GM12875 (cell line): ENCODE measurements around the gene CD81.

Source experiments
- H3K4me3 ChIP-seq: one replicate; pipeline ENCODE4 v1.5.1; 2011; ENCODE audit warnings: low read depth, low read length, control low read depth
- CTCF ChIP-seq: IDR thresholded peaks from 2 replicates; pipeline ENCODE4 v1.5.1; 2011; ENCODE audit warnings: low read depth, mild to moderate bottlenecking, control low read depth, inconsistent platforms, low read length, moderate library complexity, borderline replicate concordance; ENCODE audit not compliant: insufficient read depth

CD81 gene

GRCh38 chr11:2393111-2393868 lies 16.2 kb downstream of the CD81 start:
- no peak for TF ChIP-seq CTCF
- no peak overlapping the region for H3K4me3 ChIP-seq

- TF ChIP-seq CTCF = peak; percentile 18; the same call in 1 of the 2 replicates
- H3K4me3 ChIP-seq = no peak overlapping the region
These were observed 17.1 kb downstream of the CD81 start for GRCh38 chr11:2393941-2394817.

- H3K4me3 ChIP-seq = no peak overlapping the region
- no peak for TF ChIP-seq CTCF
These were observed 17.7 kb downstream of the CD81 start for GRCh38 chr11:2394818-2395105.

GRCh38 chr11:2395211-2395730 lies 18.2 kb downstream of the CD81 start:
- no peak overlapping the region for H3K4me3 ChIP-seq
- TF ChIP-seq CTCF = no peak

- TF ChIP-seq CTCF = no peak
- no peak overlapping the region for H3K4me3 ChIP-seq
These were observed 18.7 kb downstream of the CD81 start for GRCh38 chr11:2395856-2396255.

GRCh38 chr11:2396471-2396870 lies 19.4 kb downstream of the CD81 start:
- no peak for TF ChIP-seq CTCF
- no peak overlapping the region for H3K4me3 ChIP-seq
